Sigmoid colon (tissue), 7 donors: Measurements from ENCODE around the gene STK11. TPM values are rescaled to one million over a fixed set of nuclear protein-coding genes. Genes with fewer than 3 reads are reported as not detected.

ENCODE experiments used
- DNase-seq: peaks from one replicate; pipeline ENCODE4 v3.0.0-alpha.2; 2019
- H3K27ac ChIP-seq, 4 donors: fragments of 200-600 bp; sonication (generic); one replicate each; pipeline ENCODE4 v1.5.1; 2016 to 2019; ENCODE audit warnings: mild to moderate bottlenecking in 1 of 4
- H3K27me3 ChIP-seq, 3 donors: fragments of 200-600 bp; sonication (generic); one replicate each; pipeline ENCODE4 v1.5.1; 2019; ENCODE audit warnings: mild to moderate bottlenecking in 1 of 3
- H3K36me3 ChIP-seq, 4 donors: fragments of 200-600 bp; sonication (generic); one replicate each; pipeline ENCODE4 v1.5.1; 2016 to 2019
- H3K4me1 ChIP-seq, 4 donors: fragments of 200-600 bp; sonication (generic); one replicate each; pipeline ENCODE4 v1.5.1; 2017 to 2019
- H3K4me3 ChIP-seq, 4 donors: fragments of 200-600 bp; sonication (generic); one replicate each; pipeline ENCODE4 v1.5.1; 2017 to 2019; ENCODE audit warnings: mild to moderate bottlenecking in 2 of 4, moderate library complexity in 1 of 4
- H3K9me3 ChIP-seq, 4 donors: fragments of 200-600 bp in 3 of 4; sonication (generic) in 3 of 4; one replicate each; pipeline versions ENCODE4 v1.5.1 to v1.6.1; 2013 to 2019
- CTCF ChIP-seq, 4 experiments: fragments of 450-650 bp in 3 of 4; fragments of 200-600 bp in 1 of 4; IDR thresholded peaks; one replicate each; pipeline ENCODE4 v1.5.1; 2016 to 2019; ENCODE audit warnings: antibody characterized with exemption in 4 of 4, mild to moderate bottlenecking in 3 of 4, moderate library complexity in 2 of 4
- EP300 ChIP-seq, 4 donors: sonication (generic); formaldehyde crosslinking; IDR thresholded peaks; one replicate each; pipeline ENCODE4 v1.6.1; 2017; ENCODE audit warnings: antibody characterized with exemption in 4 of 4
- POLR2A ChIP-seq, 2 donors: fragments of 450-650 bp; IDR thresholded peaks; one replicate each; pipeline ENCODE4 v1.6.1; 2016; ENCODE audit warnings: antibody characterized with exemption in 2 of 2, mild to moderate bottlenecking in 2 of 2, moderate library complexity in 2 of 2
- POLR2AphosphoS5 ChIP-seq, 4 donors: sonication (generic); formaldehyde crosslinking; IDR thresholded peaks; one replicate each; pipeline ENCODE4 v1.6.1; 2017; ENCODE audit warnings: antibody characterized with exemption in 4 of 4
- WGBS, 2 donors: extraction: QIAGEN DNeasy Blood & Tissue Kit; methylation state at CpG; one replicate each; pipeline ENCODE4 v1.1.7; 2013; 5-methylcytosine and 5-hydroxymethylcytosine counted together
- intact Hi-C: fragments of 100-400 bp; cut with DNase I; formaldehyde crosslinking; loops from one replicate; pipeline ENCODE4 v1.15.1; 2023
- polyA plus RNA-seq, 3 donors: library from polyadenylated mRNA; stranded (reverse); fragments of 200-250 nt; gene quantifications; one replicate each; pipeline ENCODE4 v1.2.3, GENCODE V29; 2013
- total RNA-seq, 4 donors: library from RNA; depleted of rRNA; stranded (reverse); fragments of >200 nt; gene quantifications; one replicate each; pipeline ENCODE4 v1.1.0, GENCODE V29; 2016
- donor health status: healthy with polysubstance abuse.
- donor health status: Bipolar disorder and iron deficiency.
- donor health status: healthy.

Gene STK11
- total and polyA plus RNA-seq, 7 donors: 31.2 to 86.5 (median 41.8) TPM

- H3K4me3 ChIP-seq: no peak overlapping the region
- H3K9me3 ChIP-seq: no peaks in the 10 kb centered on the region
- H3K27ac ChIP-seq: peak overlapping the region in 3 of 4 donors; percentile 14 to 60 (median 54)
- DNase-seq: no peak
- peaks cover 6 to 19% (median 7%) of the 10 kb centered on the region in 3 donors for H3K27me3 ChIP-seq
- no peak for TF ChIP-seq POLR2AphosphoS5 (IDR thresholded peaks at IDR 0.05)
- no peak for TF ChIP-seq EP300 (IDR thresholded peaks at IDR 0.05)
- no peak for TF ChIP-seq POLR2A (IDR thresholded peaks at IDR 0.05)
- TF ChIP-seq CTCF (IDR thresholded peaks at IDR 0.05): no peak
- 20 to 73% methylated on average over 24 of the region's 24 CpGs for WGBS, 2 donors
- H3K4me1 ChIP-seq: peaks cover 0 to 37% (median 34%) of the 10 kb centered on the region in 4 donors
- intact Hi-C loops: no loop called here
- peaks cover 0 to 2% (median under 1%) of the 10 kb centered on the region in 4 donors for H3K36me3 ChIP-seq
Measured at GRCh38 chr19:1233115-1233667, 27.6 kb downstream of the STK11 start.

GRCh38 chr19:1234051-1234954 lies 28.7 kb downstream of the STK11 start:
- Histone ChIP-seq H3K9me3 (no peaks in the 10 kb centered on the region), H3K27ac (no peak overlapping the region), H3K4me3 (no peak overlapping the region), H3K4me1 (peaks cover 0 to 41% (median 39%) of the 10 kb centered on the region in 4 donors), H3K27me3 (peaks cover 6 to 19% (median 7%) of the 10 kb centered on the region in 3 donors), H3K36me3 (no peaks in the 10 kb centered on the region)
- no peak for DNase-seq
- 27 to 82% methylated on average over 45 of the region's 45 CpGs for WGBS, 2 donors
- no peak for TF ChIP-seq CTCF (IDR thresholded peaks at IDR 0.05)
- TF ChIP-seq POLR2A (IDR thresholded peaks at IDR 0.05): no peak
- TF ChIP-seq EP300 (IDR thresholded peaks at IDR 0.05): no peak
- intact Hi-C loops: no loop called here

- TF ChIP-seq POLR2A (IDR thresholded peaks at IDR 0.05): no peak
- no peak for TF ChIP-seq POLR2AphosphoS5 (IDR thresholded peaks at IDR 0.05)
- no peak for TF ChIP-seq EP300 (IDR thresholded peaks at IDR 0.05)
- TF ChIP-seq CTCF (IDR thresholded peaks at IDR 0.05): no peak
- intact Hi-C loops: no loop called here
- peaks cover 0 to 46% (median 41%) of the 10 kb centered on the region in 4 donors for H3K4me1 ChIP-seq
- no peaks in the 10 kb centered on the region for H3K9me3 ChIP-seq
- no peak overlapping the region for H3K4me3 ChIP-seq
- no peaks in the 10 kb centered on the region for H3K36me3 ChIP-seq
- H3K27me3 ChIP-seq: peaks cover 6 to 19% (median 7%) of the 10 kb centered on the region in 3 donors
- H3K27ac ChIP-seq: no peak overlapping the region
- no peak for DNase-seq
- 59 to 90% methylated on average over 43 of the region's 43 CpGs for WGBS, 2 donors
Measured at GRCh38 chr19:1234955-1235380, 29.4 kb downstream of the STK11 start.

- TF ChIP-seq EP300 (IDR thresholded peaks at IDR 0.05): no peak
- H3K27ac ChIP-seq: no peak overlapping the region
- H3K4me1 ChIP-seq: peaks cover 0 to 54% (median 48%) of the 10 kb centered on the region in 4 donors
- no peak for DNase-seq
- H3K27me3 ChIP-seq: peaks cover 6 to 19% (median 7%) of the 10 kb centered on the region in 3 donors
- no peaks in the 10 kb centered on the region for H3K9me3 ChIP-seq
- peak overlapping the region in 1 of 4 donors; percentile 64 for H3K4me3 ChIP-seq
- no peaks in the 10 kb centered on the region for H3K36me3 ChIP-seq
- 50 to 81% methylated on average over 39 of the region's 39 CpGs for WGBS, 2 donors
- intact Hi-C loops: loop anchor here (2.0 kb wide), 1 partner anchor 15 kb away; no protein-coding TSS in a partner anchor
Measured at GRCh38 chr19:1235625-1236538, 30.3 kb downstream of the STK11 start.
